Stimulated activated CD8-positive, alpha-beta memory T cell treated with anti-CD3 and anti-CD28 coated beads, Interleukin-15, amount 100 ng/mL, for 1 hour (primary cell): ENCODE measurements around the gene FOXG1.

ENCODE experiments used
- DNase-seq: peaks from one replicate; pipeline ENCODE4 v3.0.0-alpha.2; 2020; ENCODE audit warnings: low read depth

FOXG1 gene

GRCh38 chr14:28776482-28777266 is 10.1 kb downstream of the FOXG1 start:
- no peak for DNase-seq

GRCh38 chr14:28777471-28778137 is 11.0 kb downstream of the FOXG1 start:
- no peak for DNase-seq

GRCh38 chr14:28778138-28779117 is 11.8 kb downstream of the FOXG1 start:
- DNase-seq = no peak

- DNase-seq = no peak
These were observed 12.9 kb downstream of the FOXG1 start for GRCh38 chr14:28779456-28779855.

GRCh38 chr14:28780843-28781820 is 14.5 kb downstream of the FOXG1 start:
- no peak for DNase-seq

- no peak for DNase-seq
These were observed 15.7 kb downstream of the FOXG1 start for GRCh38 chr14:28782301-28782700.

- no peak for DNase-seq
These were observed 17.1 kb downstream of the FOXG1 start for GRCh38 chr14:28783664-28784063.

- no peak for DNase-seq
These were observed 17.8 kb downstream of the FOXG1 start for GRCh38 chr14:28784096-28785048.

GRCh38 chr14:28785096-28785952 is 18.7 kb downstream of the FOXG1 start:
- no peak for DNase-seq

- DNase-seq = no peak
These were observed 40.9 kb downstream of the FOXG1 start for GRCh38 chr14:28807518-28807917.

- DNase-seq = no peak
These were observed 47.2 kb downstream of the FOXG1 start for GRCh38 chr14:28813810-28814209.
